Epithelial cell of esophagus (primary cell): ENCODE results near the gene PRUNE2.
"Not testable (repeated sequence)": the region's sequence is repeated elsewhere in the genome, so short reads cannot be mapped to it uniquely, and the experiment has no call there.

Experiments
- DNase-seq: peaks from one replicate; pipeline ENCODE4 v3.0.0; 2010; ENCODE audit warnings: low read depth
- H3K4me3 ChIP-seq: 2 replicates; pipeline ENCODE4 v1.5.1; 2011; ENCODE audit warnings: mild to moderate bottlenecking, low read length, control low read depth
- TF ChIP-seq, protein P1 (sequence below): IDR thresholded peaks from 2 replicates; pipeline ENCODE4 v1.5.1; 2011; ENCODE audit warnings: low read depth, mild to moderate bottlenecking, low read length, control low read depth, inconsistent platforms; ENCODE audit not compliant: insufficient read depth; ENCODE audit errors: missing control alignments

PRUNE2 gene

DNA sequence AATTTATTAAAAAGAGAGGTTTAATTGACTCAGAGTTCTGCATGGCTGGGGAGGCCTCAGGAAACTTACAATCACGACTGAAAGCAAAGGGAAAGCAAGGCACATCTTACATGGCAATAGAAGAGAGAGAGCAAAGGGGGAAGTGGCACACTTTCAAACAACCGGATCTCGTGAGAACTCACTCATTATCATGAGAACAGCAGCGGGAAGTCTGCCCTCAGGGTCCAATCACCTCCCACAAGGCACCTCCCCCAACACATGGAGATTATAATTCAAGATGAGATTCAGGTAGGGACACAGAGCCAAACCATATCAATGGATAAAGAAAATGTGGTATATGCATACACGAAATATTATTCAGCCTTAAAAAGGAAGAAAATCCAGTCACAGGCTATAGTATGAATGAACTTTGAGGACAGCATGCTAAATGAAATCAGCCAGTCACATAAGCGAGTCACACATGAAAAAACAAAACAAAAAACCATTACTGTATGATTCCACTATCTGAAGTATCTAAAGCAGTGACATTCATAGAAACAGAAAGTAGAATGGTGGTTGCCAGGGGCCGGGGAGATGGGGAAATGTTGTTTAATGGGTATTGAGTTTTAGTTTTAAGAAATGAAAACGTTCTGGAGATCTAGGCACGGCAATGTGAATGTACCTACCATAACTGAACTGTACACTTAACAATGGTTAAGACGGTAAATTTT lies 225.0 kb downstream of the PRUNE2 start:
- TF ChIP-seq, protein P1, sequence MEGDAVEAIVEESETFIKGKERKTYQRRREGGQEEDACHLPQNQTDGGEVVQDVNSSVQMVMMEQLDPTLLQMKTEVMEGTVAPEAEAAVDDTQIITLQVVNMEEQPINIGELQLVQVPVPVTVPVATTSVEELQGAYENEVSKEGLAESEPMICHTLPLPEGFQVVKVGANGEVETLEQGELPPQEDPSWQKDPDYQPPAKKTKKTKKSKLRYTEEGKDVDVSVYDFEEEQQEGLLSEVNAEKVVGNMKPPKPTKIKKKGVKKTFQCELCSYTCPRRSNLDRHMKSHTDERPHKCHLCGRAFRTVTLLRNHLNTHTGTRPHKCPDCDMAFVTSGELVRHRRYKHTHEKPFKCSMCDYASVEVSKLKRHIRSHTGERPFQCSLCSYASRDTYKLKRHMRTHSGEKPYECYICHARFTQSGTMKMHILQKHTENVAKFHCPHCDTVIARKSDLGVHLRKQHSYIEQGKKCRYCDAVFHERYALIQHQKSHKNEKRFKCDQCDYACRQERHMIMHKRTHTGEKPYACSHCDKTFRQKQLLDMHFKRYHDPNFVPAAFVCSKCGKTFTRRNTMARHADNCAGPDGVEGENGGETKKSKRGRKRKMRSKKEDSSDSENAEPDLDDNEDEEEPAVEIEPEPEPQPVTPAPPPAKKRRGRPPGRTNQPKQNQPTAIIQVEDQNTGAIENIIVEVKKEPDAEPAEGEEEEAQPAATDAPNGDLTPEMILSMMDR: no peak
- no peak for DNase-seq
- no peak overlapping the region for H3K4me3 ChIP-seq

DNA sequence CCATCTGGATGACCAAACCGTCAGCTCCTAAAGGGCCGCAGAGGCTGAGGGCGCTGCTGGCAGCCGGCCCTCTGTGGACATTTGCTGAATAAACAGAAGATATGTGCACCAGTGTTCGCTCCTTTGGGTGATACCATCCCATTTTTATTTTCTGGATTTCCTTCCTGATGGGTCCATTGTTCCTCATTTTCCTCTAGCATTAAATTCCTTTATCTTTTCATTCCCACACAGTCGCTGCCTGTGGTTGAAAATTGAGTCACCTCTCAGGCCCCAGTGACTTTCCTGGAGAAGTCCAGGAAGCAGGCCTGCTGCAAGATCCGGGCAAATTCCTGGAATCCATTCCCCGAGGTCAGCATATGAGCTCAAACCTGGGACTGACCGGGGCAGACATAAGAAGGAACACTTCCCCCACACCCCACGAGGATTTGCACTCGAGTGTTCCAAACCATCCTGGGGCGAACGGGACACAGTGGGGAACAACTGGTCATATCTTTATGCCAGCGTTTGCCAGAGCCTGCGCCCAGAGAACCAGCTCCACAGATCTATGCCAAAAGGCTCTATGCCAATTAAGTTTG lies 228.3 kb downstream of the PRUNE2 start:
- no peak overlapping the region for H3K4me3 ChIP-seq
- no peak for DNase-seq
- TF ChIP-seq, protein P1: no peak

DNA sequence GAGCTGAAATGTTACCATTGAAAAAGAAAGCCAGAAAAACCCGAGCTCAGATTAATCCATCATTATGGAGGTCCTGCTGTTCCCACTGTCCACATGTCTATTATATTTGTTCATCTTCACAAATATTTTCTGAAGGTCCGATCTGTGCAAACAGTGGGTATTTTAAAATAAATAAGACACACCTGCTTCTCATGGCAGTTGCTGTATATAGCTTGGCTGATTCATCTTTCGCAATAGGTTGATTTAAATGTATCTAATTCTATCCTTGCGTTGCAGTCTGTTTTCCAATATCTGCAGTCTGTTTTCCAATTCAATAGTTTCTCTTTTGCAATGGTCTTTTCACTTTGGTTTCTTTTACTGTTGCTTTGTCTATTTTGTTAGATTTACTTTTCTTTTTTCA lies 229.1 kb downstream of the PRUNE2 start:
- no peak overlapping the region for H3K4me3 ChIP-seq
- peak; percentile 11 for DNase-seq
- TF ChIP-seq, protein P1: no peak

DNA sequence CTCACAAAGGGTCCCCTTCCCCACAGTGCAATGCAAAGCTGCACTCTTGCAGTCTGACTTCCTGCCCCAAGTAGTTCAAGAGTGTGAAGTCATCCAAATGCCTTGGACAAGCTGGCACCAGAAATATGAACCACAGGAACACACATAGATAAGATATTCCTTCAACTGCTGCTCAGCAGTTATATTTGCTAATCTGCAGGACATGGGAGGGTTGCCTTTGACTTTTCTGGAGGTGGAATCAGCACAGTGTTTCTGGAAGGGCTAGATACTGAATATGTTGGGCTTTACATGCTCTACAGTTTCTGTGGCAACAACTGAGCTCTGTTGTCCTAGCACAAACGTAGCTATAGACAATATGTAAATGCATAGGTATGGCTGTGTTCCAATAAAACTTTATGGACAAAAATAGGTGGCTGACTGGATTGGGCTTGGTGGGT lies 238.4 kb downstream of the PRUNE2 start:
- DNase-seq: peak; percentile 8
- TF ChIP-seq, protein P1: no peak
- H3K4me3 ChIP-seq: no peak overlapping the region

DNA sequence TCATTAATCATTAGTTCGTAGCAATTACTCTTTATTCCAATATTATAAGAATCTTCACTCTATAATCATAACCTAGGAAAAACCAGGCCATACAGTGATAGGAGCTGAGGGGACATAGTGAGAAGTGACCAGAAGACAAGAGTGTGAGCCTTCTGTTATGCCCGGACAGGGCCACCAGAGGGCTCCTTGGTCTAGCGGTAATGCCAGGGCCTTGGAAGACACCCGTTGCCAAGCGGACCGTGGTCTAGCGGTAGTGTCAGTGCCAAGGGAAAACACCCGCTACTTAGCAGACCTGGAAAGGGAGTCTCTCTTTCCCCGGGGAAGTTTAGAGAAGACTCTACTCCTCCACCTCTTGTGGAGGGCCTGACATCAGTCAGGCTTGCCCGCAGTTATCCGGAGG lies 239.9 kb downstream of the PRUNE2 start:
- H3K4me3 ChIP-seq, DNase-seq: not testable (repeated sequence)
- TF ChIP-seq, protein P1: peak; percentile 31

DNA sequence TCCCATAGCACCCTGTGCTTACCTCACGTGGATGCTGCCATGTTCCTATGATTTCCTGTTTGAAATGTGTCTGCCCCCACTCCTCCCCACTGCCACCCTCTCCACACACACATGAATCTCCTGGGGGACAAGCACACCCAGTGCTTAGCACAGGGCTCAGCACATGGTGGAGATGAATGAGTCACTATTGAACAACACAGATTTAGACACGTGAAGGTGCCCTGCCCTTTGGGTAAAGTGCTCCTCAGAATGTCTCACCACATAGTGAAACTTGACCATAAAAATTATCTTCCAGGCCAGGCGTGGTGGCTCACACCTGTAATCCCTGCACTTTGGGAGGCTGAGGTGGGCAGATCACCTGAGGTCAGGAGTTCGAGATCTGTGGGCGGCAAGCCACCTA lies 240.5 kb downstream of the PRUNE2 start:
- peak; percentile 13 for DNase-seq
- H3K4me3 ChIP-seq: no peak overlapping the region
- TF ChIP-seq, protein P1: no peak

DNA sequence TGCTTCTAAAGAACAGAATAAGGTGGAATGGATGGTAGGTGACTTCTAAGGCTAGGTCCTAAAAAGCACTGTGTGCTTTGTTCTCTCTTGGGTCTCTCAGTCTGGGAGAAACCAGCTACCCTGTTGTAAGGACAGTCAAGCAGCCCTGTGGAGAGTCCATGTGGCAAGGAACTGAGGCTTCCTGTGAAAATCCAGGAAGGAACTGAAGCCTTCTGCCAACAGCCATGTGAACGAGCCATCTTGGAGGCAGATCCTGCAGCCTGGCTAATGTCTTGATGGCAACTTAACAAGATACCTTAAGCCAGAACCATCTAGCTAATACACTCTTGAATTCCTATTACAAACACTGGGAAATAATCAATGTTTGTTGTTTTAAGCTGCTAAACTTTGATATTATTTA lies 241.8 kb downstream of the PRUNE2 start:
- no peak overlapping the region for H3K4me3 ChIP-seq
- TF ChIP-seq, protein P1: no peak
- no peak for DNase-seq
